IPS-20b (cell line): ENCODE measurements around the gene ITPR2.

ENCODE experiments used
- H3K27ac ChIP-seq: one replicate; pipeline ENCODE4 v1.5.1; 2013; ENCODE audit warnings: low read length
- H3K27me3 ChIP-seq: 2 replicates; pipeline ENCODE4 v1.6.1; 2013; ENCODE audit warnings: mild to moderate bottlenecking, low read length, inconsistent platforms; ENCODE audit not compliant: insufficient read depth
- H3K36me3 ChIP-seq: 2 replicates; pipeline ENCODE4 v1.6.1; 2013; ENCODE audit warnings: low read depth, mild to moderate bottlenecking, inconsistent platforms, low read length, moderate library complexity; ENCODE audit not compliant: insufficient read depth
- H3K4me1 ChIP-seq: 2 replicates; pipeline ENCODE4 v1.6.1; 2013; ENCODE audit warnings: mild to moderate bottlenecking, control low read depth, inconsistent platforms, low read length, moderate library complexity; ENCODE audit not compliant: insufficient read depth
- H3K4me3 ChIP-seq: 2 replicates; pipeline ENCODE4 v1.5.1; 2013; ENCODE audit warnings: mild to moderate bottlenecking, low read length, inconsistent platforms
- H3K9ac ChIP-seq: 2 replicates; pipeline ENCODE4 v1.6.1; 2013; ENCODE audit warnings: low read depth, mild to moderate bottlenecking, inconsistent platforms, low read length, moderate library complexity
- H3K9me3 ChIP-seq: 2 replicates; pipeline ENCODE4 v1.6.1; 2013; ENCODE audit warnings: mild to moderate bottlenecking, low read depth, low read length, inconsistent platforms; ENCODE audit not compliant: insufficient read depth

The ITPR2 gene

DNA sequence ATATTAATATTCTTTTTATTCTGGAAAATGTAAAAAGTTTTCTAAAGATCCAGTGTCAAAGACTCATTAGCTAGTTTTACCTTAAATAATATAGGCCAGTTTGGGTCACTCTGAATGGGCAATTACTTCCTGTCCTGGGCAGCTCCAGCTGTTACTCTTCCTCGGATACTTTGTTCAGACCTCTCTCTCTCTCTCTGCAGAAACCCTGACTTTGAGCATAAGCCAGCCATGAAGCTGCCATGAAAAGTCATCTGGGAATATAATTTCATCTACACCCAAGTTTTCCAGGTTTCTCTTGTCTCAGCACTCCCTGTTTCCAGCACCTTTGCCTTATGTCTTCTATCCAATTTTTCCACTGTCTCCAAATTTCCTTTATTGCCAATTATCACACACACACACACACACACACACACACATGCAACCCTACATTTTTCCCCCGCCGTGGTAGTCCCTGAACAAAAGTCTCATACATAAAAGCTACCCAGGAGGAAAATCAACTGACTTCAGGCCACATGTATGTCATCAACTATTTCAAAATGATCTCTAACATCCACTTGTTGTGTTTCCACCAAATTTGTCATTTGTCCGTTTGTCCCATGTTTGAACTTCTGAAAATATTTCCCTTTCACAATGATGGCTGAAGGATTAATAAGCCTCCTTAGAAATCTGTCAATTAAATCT is 319.5 kb downstream of the ITPR2 start:
- Histone ChIP-seq H3K9ac (peak overlapping the region; percentile 3; the same call in 1 of the 2 replicates), H3K4me1 (peaks cover 35% of the 10 kb centered on the region), H3K27ac (no peak overlapping the region), H3K9me3 (no peaks in the 10 kb centered on the region), H3K4me3 (no peak overlapping the region), H3K27me3 (no peaks in the 10 kb centered on the region), H3K36me3 (no peaks in the 10 kb centered on the region)

DNA sequence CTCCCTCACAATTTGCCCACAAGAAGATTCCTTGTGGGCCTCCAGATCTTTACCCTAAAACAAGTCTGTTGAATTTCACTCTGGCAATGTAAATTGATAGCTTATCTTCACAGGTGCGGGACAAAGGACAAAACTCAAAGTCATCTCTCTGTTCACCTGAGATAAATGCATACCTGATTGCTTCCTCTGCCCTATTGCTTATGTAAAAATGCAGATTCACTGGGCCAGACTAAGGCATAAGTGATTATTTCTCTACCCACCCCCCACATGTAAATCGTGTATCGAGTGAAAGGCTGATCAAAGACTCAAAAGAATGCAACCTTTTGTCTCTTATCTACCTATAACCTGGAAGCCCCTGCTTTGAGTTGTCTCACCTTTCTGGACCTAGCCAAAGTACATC is 320.8 kb downstream of the ITPR2 start:
- H3K27me3 ChIP-seq, result no peaks in the 10 kb centered on the region
- no peak overlapping the region; the same call in 1 of the 2 replicates for H3K4me3 ChIP-seq
- peaks cover 35% of the 10 kb centered on the region for H3K4me1 ChIP-seq

DNA sequence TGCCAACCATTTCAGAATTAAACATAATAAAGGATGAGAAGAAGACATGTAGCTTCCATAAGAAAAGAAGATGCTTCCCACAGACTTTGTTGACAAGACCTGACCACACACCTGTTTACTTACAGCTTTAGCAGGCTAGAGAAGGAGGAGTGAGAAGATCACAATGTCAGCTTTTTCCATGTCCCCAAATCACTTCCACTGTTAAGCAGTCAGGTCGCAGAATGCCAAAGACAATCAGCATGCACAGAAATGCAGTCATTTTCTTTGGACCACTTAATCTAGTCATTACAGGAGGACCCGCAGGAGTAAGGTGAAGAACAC is 322.7 kb downstream of the ITPR2 start:
- no peaks in the 10 kb centered on the region for H3K9me3 ChIP-seq
- H3K27ac ChIP-seq, result peak overlapping the region; percentile 79
- no peaks in the 10 kb centered on the region for H3K27me3 ChIP-seq
- H3K4me1 ChIP-seq, result peaks cover 35% of the 10 kb centered on the region
- H3K36me3 ChIP-seq, result no peaks in the 10 kb centered on the region
- peak overlapping the region; percentile 52; the same call in 1 of the 2 replicates for H3K4me3 ChIP-seq
- peak overlapping the region; percentile 46; the same call in 1 of the 2 replicates for H3K9ac ChIP-seq

More for the DNA sequence above, 320.8 kb downstream of the ITPR2 start:
- no peaks in the 10 kb centered on the region for H3K36me3 ChIP-seq
- H3K9me3 ChIP-seq, result no peaks in the 10 kb centered on the region
- H3K9ac ChIP-seq, result peak overlapping the region; percentile 37; the same call in 1 of the 2 replicates
- peak overlapping the region; percentile 59 for H3K27ac ChIP-seq

DNA sequence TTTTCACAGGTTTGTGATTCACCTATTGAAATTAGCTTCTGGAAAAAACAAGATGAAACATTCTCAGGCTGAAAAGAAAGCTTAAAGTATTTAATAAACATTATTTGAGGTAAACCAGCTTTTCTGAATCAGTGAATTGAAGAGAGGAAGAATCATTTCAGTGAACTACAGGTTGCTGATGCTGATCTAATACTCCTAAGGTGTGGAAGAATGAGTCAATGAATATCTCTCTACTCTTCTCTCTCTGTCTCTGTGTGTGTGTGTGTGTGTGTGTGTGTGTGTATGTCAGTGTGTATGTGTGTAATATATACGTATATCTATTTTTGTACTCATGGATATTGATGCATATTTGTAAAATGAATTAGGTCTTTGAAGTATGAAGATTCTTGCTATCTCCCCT is 325.4 kb downstream of the ITPR2 start:
- H3K27ac ChIP-seq, result no peak overlapping the region
- no peaks in the 10 kb centered on the region for H3K9me3 ChIP-seq
- H3K27me3 ChIP-seq, result no peaks in the 10 kb centered on the region
- H3K9ac ChIP-seq, result no peak overlapping the region
- H3K4me3 ChIP-seq, result no peak overlapping the region
- H3K36me3 ChIP-seq, result no peaks in the 10 kb centered on the region
- peaks cover 24% of the 10 kb centered on the region for H3K4me1 ChIP-seq

DNA sequence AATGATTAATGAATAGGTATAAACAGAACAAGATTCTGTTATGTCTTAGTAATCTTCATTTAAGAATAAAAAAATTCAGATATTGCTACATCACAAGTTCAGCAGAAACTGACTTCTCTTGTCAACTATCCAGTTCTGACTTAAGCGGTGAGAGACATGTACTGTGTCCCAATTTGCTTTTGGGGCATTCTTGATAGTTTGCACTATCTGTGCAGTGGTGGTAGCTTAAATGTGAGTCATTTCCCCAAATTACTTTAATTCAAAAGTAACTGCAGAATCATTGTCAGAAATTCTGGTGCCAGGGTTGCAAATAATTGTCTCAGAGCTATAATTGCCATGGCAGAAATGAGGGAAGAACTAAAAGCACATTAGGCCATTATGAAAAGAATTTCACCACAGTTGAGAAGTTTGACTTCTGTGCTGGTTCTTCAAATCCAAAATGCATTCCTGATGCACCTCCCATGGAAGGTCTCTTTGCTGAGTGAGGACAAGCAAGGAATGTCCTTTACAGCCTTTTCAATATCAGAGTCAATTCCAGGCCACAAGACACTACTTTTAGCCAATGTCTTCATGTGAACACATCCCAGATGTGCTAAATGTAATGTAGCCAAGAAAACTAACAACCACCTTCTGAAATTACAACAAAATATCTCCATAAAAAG is 332.9 kb downstream of the ITPR2 start:
- Histone ChIP-seq H3K9me3 (no peaks in the 10 kb centered on the region), H3K4me1 (no peaks in the 10 kb centered on the region), H3K27me3 (no peaks in the 10 kb centered on the region), H3K9ac (no peak overlapping the region), H3K36me3 (no peaks in the 10 kb centered on the region), H3K4me3 (no peak overlapping the region), H3K27ac (no peak overlapping the region)

DNA sequence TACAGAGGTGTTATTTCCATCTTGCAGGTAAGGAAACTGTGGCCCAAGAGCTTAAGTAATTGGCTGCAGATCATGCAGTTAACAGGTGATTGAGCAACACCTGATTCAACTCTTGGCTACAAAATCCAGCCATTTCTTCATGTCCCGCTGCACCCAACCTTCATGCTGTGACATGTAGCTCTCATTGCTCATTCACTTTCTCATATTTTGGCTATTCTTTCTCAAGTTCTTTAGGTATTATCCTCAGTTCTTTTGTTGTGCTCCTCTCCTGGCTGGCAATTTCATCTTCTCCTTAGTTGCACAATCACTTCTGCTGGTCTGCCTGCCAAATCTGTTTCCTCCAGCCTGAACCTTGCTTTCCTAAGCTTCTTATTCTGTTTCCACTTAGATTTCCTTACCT is 336.8 kb downstream of the ITPR2 start:
- no peaks in the 10 kb centered on the region for H3K27me3 ChIP-seq

DNA sequence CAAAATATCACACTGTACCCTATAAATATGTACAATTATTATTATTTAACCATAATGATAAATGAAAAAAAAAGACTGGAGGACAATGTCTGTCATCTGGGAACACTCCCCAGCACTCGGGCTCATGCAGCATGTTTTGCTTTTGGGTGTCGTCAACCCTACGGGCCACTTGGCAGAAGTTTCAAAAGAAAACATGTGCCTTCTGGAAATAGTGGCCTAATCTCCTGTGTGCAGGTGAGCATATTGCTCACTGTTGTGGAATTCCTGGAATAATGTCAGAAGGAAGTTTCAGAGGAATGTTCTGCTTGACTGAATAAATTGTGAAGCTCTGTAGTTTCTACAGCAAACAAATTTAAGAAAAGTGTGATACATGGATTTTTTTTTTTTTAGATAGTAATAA is 339.3 kb downstream of the ITPR2 start:
- no peak overlapping the region for H3K9ac ChIP-seq
- H3K4me3 ChIP-seq, result no peak overlapping the region
- H3K36me3 ChIP-seq, result no peaks in the 10 kb centered on the region; the same call in none of the 2 replicates
- H3K9me3 ChIP-seq, result no peaks in the 10 kb centered on the region
- no peaks in the 10 kb centered on the region for H3K27me3 ChIP-seq
- no peaks in the 10 kb centered on the region for H3K4me1 ChIP-seq
- no peak overlapping the region for H3K27ac ChIP-seq

More for the DNA sequence above, 336.8 kb downstream of the ITPR2 start:
- Histone ChIP-seq H3K4me1 (no peaks in the 10 kb centered on the region), H3K27ac (no peak overlapping the region), H3K9ac (no peak overlapping the region), H3K36me3 (no peaks in the 10 kb centered on the region; the same call in none of the 2 replicates), H3K4me3 (no peak overlapping the region), H3K9me3 (no peaks in the 10 kb centered on the region)

DNA sequence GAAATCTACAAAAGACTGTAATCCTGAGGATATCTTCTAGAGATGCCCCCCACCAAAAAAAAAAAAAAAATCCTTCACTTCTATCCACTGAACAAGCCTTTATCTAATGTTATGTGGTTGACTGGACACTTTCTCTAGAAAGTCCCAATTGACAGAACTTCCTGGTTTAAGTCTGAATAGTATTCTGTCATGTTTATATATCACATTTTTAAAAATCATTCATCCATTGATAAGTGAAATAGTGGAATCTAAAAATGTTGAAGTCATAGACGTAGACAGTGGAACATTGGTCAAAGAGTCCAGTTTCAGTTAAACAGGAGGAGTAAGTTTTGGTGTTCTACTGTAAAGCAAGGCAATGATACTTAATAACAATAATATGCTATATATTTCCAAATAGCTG is 340.6 kb downstream of the ITPR2 start:
- Histone ChIP-seq H3K9ac (no peak overlapping the region), H3K27me3 (no peaks in the 10 kb centered on the region), H3K27ac (no peak overlapping the region), H3K36me3 (no peaks in the 10 kb centered on the region; the same call in none of the 2 replicates), H3K4me1 (no peaks in the 10 kb centered on the region), H3K9me3 (no peaks in the 10 kb centered on the region), H3K4me3 (no peak overlapping the region)

DNA sequence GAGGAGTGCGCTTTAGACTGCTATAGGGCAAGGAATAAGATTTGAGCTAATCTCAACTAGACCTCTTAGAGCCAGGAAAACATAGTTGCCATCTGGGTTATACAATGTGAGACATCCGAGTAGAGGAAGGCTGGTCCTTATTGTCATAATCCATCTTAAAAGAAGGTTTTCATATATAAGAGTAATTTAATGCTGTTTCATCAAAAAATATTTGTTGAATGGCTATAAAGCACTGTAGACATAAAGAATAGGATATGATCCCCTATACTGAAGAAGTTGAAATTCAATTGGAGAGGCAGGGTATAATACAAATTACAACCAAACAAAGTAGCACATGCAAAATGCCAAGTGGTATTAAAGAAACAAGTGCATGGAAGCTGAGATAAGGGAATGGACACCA is 343.1 kb downstream of the ITPR2 start:
- H3K4me1 ChIP-seq, result no peaks in the 10 kb centered on the region
- no peak overlapping the region for H3K27ac ChIP-seq
- no peaks in the 10 kb centered on the region for H3K9me3 ChIP-seq
- no peak overlapping the region for H3K4me3 ChIP-seq
- no peak overlapping the region for H3K9ac ChIP-seq
- H3K27me3 ChIP-seq, result no peaks in the 10 kb centered on the region
- H3K36me3 ChIP-seq, result peaks cover 5% of the 10 kb centered on the region

DNA sequence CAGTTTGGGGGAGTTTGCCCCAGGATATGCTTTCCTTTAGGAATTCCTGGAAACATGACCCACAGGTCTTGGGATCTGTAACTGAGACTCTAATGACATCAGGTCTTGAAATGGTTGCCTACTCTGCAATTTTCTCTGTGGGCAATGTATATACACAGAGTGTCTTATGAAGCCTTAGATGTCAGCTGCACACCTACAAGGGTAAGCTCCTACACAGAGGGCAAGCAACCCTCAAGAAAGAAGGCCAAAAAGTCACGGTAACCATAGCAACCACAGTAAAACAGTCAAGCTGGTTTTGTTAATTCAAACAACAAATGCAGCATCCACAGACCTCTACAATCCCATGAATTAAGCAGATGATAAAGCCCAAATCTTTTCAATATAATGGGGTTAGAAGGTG is 344.6 kb downstream of the ITPR2 start:
- Histone ChIP-seq H3K36me3 (peaks cover 10% of the 10 kb centered on the region; the same call in 1 of the 2 replicates), H3K27ac (no peak overlapping the region), H3K9ac (no peak overlapping the region), H3K27me3 (no peaks in the 10 kb centered on the region), H3K4me1 (no peaks in the 10 kb centered on the region), H3K4me3 (no peak overlapping the region), H3K9me3 (no peaks in the 10 kb centered on the region)

DNA sequence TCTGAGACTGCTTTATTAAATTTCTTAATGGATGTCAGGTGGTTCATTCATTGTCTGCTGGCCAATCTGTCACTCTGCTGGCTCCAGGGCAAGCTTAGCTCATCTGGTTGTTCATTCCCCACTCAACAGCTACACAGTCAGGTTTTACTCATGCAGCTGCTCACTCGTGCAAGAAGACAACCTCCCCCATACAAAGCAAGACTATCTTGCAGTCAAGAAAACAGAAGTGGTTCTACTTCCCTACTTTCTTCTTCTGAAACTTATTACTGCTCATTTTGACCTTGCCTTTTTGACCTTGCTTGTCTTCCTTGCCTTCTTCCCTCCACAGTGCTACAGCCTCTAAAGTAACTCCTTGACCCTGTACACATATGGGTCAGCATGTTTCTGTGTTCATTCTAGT is 359.7 kb downstream of the ITPR2 start:
- Histone ChIP-seq H3K9me3 (no peaks in the 10 kb centered on the region), H3K4me1 (peaks cover 8% of the 10 kb centered on the region; the same call in 1 of the 2 replicates), H3K27me3 (no peaks in the 10 kb centered on the region), H3K9ac (no peak overlapping the region), H3K27ac (no peak overlapping the region), H3K36me3 (0 out of 2 replicates have a peak, but pooled peaks cover 5% of the 10 kb centered on the region), H3K4me3 (no peak overlapping the region)

DNA sequence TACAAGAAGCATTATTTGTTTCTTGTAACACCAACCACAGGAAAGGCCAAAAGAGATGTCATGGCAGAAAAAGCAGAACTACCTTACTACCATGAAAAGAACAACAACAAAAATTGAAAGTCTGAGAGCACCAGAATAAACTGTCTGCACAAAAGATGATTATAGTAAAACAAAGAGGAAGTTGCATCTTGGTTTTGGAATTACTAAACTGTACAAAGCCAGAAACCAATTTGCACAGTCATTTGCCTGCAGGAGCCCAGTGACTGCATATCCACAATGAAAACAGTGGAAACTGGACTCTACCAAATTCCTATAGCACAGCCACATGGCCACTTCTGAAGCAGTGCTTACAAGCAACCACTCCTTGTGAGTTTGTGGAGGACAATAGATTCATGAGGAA is 361.4 kb downstream of the ITPR2 start:
- H3K4me1 ChIP-seq, result peaks cover 13% of the 10 kb centered on the region; the same call in 1 of the 2 replicates
- H3K27me3 ChIP-seq, result no peaks in the 10 kb centered on the region
- H3K27ac ChIP-seq, result no peak overlapping the region
- H3K9me3 ChIP-seq, result no peaks in the 10 kb centered on the region
- 0 out of 2 replicates have a peak, but pooled peaks cover 5% of the 10 kb centered on the region for H3K36me3 ChIP-seq
- no peak overlapping the region for H3K9ac ChIP-seq
- H3K4me3 ChIP-seq, result no peak overlapping the region
